ENCODE measurements around the gene TTLL4.
"Not testable (repeated sequence)": the region's sequence is repeated elsewhere in the genome, so short reads cannot be mapped to it uniquely, and the experiment has no call there.

Gene TTLL4

DNA sequence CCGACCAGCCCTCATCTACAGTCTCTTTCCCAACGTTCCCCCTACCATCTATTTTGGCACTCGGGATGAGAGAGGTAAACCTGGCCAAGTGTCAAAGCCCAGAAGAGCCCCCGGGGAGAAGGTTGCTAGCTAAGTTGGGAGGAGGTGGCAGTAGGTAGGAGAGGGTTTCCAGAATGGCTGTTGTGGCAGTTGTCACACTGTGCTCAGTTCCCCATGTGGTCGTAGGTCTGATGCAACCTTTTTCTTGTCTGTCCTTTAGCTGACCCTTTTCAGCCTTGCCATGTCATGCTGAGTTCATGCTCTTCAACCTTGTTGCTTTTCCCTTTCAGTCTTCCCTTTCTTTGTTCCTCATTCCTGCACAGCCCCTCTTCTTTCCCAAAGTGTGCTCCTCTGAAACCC lies 34.5 kb downstream of the TTLL4 start:
- no peak for DNase-seq

DNA sequence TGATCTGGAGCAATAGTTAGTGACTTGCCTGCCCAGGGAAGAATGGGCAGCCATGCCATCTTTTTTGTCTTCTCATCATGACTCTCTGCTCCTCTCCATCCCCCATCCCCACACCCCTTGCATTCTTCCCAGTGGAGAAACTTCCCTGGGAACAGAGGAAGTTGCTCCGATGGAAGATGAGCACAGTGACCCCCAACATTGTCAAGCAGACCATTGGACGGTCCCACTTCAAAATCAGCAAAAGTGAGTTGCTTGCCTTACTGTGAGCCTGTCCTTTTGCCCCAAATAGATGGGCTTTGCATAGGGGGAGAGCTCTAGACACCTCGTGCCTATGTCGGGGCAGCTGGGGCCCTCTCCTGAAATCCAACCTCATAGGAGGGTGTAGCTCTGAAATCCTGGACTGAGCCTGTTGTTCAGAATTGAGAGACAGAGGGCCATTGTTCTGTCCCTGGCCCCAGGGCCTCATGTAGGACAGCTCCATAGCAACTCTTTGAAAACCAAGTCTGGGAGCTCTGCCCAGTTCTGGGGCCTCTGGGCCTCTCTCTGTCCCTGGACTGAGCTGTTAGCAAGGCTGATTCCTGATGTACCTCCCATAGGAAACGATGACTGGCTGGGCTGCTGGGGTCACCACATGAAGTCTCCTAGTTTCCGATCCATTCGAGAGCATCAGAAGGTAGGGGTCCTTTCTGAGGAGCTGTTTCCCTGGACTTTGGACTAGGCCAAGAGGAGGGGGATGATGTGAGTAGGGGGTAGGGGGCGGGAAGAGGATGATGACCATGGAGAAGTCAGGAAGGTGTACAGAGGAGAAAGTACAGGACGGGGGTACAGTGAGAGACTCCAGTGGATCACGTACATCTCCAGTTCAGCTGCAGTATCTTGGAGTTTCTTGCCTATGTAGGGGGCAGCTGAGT lies 35.2 kb downstream of the TTLL4 start:
- DNase-seq = no peak

DNA sequence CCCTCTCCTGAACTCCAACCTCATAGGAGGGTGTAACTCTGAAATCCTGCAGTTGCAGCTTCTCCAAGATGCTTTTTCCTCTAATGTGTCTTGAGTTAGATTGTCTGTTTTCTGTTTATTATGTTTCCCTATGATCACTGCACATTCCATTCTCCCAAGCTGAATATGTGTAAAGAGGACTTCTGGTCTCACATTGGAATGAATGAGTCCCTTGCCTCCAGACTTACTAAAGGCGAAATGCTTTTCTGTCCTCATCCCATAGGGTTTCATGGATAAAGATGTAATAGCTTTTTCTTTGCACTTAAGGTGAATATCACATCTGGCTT lies 35.8 kb downstream of the TTLL4 start:
- DNase-seq = no peak

DNA sequence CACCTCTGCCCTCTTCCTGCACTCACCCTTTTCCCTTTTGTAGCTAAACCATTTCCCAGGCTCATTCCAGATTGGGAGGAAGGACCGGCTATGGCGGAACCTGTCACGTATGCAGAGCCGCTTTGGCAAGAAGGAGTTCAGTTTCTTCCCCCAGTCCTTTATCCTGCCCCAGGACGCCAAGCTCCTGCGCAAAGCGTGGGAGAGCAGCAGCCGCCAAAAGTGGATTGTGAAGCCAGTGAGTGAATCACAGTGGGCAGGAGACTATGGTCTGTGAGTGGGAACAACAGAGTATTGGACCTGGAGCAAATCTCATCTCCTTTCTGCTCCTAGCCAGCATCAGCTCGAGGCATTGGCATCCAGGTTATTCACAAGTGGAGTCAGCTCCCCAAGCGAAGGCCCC lies 36.3 kb downstream of the TTLL4 start:
- DNase-seq = no peak

DNA sequence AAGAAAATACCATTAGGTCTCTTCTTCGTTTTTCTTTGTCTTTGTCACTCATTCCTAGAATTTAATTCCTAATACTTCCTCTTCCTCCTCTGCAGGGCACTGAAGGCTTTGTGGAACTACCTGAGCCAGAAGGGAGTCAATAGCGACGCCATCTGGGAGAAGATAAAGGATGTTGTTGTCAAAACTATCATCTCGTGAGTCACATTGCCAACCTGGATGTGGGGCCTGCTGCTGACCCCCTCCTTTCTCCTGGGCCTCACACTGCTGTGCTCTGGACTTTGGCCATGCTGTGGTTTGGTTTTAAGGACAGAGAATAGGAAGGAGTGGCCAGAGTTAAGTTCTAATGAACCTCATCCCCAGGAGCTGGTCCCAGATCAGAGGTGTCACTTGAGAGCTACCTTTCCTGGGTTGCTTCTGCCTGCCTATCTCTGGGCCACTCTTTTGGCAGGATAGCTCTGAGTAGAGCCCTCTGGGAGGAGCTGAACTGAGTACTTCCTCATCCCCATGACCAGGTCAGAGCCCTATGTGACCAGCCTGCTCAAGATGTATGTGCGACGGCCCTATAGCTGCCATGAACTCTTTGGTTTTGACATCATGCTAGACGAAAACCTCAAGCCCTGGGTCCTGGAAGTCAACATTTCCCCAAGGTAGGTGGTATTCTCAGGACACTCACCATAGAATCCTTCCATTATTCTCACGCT lies 38.3 kb downstream of the TTLL4 start:
- no peak for DNase-seq

DNA sequence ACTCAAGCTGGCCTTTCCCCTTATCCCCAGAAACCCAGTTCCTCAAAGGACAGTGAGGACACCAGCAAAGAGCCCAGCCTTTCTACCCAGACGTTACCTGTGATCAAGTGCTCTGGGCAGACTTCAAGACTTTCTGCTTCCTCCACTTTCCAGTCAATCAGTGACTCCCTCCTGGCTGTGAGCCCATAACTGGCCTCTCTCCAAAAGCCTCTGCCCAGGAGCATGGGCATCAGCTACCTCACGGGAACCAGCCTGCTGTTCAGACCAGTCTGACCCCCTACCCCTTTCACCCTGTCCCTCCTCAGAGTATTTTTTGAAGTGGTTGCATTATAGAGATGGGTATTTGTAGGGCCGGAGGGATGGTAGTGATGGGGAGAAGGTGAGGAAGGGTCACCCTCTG lies 43.6 kb downstream of the TTLL4 start:
- DNase-seq = no peak

DNA sequence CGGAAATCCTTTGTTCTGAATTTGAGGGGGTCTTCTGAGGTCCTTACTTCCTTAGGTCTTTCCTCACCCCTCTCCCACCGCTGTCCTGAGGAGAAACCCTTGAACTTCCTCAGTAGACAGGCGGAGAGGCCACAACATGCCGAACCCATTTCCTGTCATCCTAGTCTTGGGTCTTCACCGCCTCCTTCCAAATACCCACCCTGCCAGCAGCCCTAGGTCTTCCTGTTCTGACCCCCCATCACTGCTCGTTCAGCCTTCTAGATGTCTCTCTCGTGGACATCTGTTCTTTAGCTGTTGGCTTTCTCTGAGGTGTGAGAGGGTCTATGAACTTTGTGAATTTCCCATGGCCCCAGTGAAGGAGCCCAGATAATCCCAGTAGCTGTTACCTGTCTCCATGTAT lies 44.1 kb downstream of the TTLL4 start:
- DNase-seq = no peak

DNA sequence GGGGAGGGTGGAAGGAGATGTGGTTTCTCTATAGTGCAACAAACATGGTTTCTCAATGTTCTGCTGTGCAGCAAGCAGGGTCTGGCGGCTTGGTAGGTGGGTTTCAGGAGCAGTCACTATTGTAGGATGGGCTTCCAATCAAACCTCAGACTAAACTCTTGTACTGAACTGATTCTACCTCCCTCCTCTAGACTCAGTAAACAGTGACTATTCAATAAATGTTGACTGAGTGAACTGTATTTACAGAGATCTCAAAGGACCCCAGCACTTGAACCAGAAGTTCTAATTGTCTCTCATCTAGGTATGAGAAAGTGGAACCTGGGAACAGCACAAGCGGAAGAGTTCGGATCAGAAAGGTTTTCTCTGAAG lies 44.5 kb downstream of the TTLL4 start:
- no peak for DNase-seq

DNA sequence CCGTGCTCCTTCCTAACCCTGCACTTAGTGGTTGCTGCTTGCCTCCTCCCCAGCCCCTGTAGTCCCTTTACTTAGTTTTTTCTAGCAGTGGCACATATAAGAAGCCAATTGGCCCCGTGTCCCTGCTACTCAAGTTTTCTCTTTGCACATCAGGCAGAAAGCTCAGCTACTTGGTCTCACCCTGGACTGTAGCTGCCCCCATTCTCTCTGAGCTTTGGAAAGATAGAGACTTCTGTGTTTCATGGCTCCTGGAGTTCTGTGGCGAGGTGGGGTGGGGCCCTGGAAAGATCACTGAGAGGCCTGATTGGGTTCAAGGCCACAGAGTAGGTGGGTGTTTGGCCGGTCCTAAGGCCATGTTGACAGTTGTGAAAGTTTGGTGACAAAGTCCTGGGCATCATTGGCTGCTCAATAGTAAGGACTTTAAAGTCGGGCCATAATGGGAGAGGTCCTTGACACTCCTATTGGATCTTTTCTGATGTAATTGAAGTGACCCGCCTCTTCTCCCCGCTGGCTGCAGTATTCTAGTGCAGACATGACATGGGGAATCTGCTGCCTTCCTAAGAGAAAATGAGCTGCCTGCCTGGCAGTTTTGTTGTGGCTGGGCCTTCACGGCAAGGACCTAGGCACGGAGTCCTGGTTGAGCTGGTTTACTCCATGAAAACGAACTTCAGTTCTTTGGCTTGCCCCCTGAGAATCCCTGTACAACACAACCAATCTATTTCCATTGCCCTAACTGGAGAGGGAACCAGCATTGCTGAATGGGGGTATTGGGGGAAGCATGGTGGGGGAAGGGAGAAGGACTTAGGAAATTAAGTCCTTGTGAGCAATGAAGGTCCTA lies 45.2 kb downstream of the TTLL4 start:
- no peak for DNase-seq

DNA sequence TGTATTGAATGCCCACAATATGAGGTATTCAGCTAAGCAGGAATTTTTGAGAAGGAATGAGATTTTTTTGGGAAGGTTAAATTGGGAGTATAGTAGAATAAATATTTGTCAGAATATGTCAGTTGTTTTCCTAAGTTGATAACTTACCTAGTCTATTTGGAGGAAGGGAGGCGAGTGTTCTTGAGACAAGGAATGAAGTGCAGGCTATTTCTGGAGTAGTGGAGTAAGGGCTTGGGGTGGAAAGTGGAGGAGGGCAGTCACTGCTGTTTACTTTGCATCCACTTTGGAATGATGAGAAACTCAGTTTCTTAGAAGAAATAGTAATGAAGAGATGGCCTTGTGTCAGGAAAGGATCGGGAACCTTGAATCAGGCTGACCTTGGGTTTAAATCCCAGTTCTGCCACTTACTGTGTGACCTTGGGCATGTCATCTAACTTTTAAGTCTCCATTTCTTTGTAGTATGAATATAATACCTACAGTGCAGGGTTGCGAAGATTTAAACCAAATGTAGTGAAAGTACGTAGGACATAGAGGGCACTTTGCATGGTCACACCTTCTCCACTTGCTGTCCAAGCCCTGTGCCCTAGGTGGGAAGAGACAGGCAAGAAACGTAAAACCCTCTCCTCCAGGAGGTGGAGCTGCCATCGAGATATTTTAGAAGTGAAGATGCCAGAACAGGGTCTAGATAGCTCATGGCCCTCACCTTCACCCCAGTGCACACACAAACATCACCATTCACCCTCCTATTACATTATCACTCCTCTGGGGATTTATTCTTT lies 46.2 kb downstream of the TTLL4 start:
- no peak for DNase-seq

DNA sequence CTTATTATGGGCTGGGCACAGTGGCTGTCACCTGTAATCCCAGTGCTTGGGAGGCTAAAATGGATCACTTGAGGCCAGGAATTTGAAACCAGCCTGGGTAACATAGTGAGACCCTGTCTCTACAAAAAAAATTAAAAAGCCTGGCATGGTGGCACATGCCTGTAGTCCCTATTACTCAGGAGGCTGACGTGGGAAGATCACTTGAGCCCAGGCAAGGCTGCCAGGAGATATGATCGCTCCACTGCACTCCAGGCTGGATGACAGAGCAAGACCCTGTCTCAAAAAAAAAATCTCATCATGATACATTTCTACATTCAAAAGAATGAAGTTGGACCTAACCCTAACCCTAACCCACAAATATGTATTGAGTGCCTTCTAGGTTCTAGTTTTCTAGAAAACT lies 51.2 kb downstream of the TTLL4 start:
- no peak for DNase-seq

DNA sequence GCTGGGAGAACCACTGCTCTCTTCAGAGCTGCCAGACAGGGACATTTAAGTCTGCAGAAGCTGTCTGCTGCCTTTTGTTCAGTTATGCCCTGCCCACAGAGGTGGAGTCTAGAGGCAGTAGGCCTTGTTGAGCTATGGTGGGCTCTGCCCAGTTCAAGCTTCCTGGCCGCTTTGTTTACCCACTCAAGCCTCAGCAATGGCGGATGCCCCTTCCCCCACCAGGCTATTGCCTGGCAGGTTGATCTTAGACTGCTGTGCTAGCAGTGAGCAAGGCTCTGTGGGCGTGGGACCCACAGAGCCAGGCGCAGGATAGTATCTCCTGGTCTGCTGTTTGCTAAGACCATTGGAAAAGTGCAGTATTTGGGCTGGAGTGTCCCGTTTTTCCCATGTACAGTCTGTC lies 62.1 kb downstream of the TTLL4 start:
- DNase-seq = not testable (repeated sequence)

DNA sequence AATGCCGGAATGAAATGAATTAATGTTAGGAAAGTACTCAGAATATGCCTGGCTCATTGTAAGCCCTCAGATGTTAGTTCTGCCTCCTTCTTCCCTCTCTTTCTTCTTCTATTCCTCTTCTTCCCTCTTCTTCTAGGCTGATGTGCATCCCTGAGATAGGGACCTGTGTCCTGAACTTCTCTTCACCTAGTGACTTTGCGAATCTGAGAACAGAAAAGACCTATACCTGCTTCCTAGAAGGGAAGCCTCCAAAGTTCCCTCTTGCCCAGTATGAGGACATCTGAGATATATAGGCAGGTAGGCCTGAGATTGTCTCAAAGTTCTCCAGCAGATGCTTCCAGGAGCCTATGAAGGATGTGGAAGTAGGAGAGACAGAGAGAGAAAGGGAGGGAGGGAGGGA lies 63.2 kb downstream of the TTLL4 start:
- DNase-seq = no peak

DNA sequence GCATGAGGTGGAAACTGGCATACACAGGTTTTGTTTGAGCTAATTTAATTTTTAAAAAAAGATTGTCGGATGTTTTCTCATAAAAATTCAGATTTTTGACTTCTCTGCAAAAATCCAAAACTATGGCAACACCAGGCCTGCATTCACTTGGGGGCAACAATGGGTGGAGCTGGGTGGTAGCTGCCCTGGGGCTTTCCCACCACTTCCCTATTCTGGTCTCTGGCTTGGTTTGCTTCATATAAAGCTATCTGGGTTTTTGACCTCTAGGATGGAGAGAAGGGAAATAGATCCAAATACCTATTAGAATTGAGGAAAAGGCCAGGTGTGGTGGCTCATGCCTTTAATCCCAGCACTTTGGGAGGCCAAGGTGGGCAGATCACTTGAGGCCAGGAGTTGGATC lies 65.9 kb downstream of the TTLL4 start:
- no peak for DNase-seq

DNA sequence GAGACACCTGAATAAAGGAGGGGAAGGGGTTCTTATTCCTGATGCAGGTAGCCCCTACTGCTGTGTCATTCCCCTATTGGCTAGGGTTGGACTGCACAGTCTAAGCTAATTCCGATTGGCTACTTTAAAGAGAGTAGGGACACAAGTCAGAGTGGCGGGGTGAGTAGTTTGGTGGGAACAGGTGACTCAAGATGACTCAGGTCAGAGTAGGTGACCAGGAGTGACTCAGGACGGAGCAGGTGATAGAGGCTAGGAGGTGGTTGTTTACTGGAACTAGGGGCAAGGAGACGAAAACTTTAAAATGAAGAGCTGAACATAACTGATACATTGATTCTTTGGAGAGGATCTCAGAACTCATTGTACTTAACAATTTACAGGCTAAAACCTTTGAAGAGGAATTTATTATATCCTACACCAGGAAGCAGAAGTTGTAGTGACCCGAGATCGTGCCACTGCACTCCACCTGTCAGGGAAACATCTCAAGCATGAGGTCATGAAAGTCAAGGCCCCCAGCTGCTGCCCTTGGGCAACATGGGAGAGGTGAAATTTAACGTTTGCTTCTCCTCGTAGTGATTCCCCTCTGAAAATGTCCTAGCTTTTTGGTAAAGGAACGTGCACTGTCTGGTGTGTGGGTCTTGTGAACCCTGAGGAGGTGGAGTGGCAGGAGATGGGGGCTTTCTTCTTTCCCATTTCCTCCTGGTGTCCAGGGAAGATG lies 66.8 kb downstream of the TTLL4 start:
- DNase-seq = no peak

DNA sequence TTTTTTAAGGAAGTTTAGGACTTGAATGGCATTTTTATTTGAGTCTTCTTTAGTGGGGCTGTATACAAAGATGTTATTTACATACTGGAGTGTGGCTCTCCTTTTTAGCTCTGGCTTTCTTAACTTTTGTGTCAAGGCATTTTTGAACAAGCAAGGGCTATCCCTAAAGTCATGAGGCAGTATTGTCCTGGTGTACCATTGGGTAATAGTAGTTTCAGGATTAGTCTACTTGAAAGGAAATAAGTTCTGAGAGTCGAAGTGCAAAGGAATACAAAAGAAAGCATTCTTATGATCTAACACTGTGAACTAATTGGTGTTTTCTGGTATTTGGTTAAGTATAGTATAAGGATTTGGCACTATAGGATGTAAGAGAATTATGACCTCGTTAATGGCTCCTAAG lies 69.4 kb downstream of the TTLL4 start:
- no peak for DNase-seq

DNA sequence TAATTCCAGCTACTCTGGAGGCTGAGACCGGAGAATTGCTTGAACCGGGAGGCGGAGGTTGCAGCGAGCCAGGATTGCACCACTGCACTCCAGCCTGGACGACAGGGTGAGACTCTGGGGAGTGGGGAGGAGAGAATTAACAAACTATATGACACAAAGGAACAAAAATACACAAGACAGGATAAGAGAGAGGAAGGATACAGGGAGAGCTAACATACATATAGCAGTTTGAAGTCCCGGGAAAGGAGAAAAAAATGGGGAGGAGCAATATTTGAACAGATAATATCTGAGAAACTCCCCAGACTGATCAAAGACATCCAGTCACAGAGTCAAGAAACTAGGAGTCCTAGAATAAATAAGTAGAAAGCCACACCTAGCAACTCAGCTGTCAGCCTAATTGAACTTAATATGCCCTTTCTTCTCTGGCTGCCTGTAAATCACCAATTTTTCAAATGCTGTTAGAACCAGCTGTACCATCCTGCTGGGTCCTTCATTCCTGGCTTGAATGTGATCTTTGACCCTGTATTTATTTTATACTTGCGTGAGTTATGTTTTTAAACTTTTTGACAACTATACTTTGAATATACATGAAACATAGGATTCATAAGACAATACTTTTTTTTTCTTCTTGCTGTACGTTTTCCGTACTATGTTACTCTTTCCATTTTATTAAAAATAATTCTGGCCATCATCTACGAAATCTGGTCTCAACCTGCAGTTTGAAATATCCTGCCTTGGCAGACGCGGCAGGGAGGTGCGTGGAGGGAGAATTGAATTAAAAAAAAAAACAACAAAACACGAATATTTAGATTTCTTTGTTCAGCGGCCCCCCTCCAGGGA lies 70.4 kb downstream of the TTLL4 start:
- no peak for DNase-seq

DNA sequence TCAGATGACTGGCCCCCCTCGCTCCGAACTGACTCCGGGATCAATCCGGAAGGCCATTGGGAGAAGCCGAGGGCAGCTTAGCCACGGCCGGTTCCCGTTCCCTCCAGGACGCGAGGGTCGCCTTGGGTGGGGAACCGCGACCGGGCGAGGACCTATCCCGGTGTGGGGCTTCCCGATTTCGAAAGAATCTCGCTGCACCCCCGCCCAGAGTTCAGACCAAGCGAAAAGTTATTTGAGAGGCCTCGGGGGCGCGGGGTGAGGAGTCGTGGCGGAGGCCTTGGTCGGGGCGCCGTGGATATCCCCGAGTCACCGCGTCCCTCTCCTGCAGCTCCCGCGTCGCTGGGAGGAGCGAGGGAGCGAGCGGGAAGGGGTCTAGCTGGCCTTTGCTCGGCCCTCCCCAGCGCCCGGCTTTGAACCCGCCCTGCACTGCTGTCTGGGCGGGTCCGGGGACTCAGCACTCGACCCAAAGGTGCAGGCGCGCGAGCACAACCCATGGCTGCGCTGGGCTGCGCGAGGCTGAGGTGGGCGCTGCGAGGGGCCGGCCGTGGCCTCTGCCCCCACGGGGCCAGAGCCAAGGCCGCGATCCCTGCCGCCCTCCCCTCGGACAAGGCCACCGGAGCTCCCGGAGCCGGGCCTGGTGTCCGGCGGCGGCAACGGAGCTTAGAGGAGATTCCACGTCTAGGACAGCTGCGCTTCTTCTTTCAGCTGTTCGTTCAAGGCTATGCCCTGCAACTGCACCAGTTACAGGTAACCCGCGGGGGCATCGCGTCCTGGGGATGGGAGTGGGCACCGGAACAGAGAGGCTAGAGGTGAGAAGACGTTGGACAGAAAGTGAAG lies 71.3 kb downstream of the TTLL4 start, which contains the start of gene CYP27A1:
CYP27A1 (plus strand) TSS at position 457 of the 837 bp plus-strand sequence; CDS start at position 493, 36 bp downstream.
- no peak for DNase-seq

DNA sequence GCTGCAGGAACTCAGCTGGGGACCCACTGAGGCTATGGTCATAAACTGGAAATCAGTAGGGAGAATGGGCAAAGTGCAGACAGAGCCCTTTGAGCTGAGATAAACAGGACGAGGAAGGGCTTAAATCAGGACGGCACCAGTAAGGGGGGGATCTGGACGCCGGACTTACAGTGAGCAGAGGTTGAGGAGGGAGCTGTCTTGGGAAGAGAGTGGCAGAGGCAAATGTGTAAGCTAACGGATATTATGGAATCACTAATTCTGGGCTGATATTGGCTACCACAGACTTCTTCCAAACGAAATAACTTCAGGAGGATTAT lies 71.9 kb downstream of the TTLL4 start:
- no peak for DNase-seq

DNA sequence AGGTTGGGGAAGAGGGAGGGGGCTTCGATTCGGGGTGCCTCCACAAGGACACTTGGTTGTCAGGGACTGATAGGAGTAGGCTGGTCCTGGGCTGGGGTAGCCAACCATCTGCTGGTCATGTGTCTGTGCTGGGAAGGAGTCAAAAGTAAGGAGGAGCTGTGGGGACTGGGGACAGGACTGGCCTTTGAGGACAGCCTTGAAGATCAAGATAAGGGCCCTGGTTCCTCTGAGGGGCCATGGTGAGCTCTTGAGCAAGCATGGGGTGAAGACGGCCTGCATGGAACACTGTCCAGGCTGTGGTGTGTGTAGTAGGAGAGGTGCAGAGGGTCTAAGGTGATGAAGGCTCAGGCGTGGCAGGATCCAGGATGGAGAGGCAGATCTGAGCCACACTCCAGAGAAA lies 73.1 kb downstream of the TTLL4 start:
- no peak for DNase-seq
